Right atrium auricular region (tissue), 2 donors: ENCODE measurements around the gene KCNK3. TPM values are rescaled to one million over a fixed set of nuclear protein-coding genes. Genes with fewer than 3 reads are reported as not detected.

Experiments used
- DNase-seq: peaks from one replicate; pipeline ENCODE4 v3.0.0-alpha.2; 2019; ENCODE audit warnings: low spot score
- H3K27ac ChIP-seq, 2 donors: fragments of 200-600 bp; sonication (generic); 1 replicate in 1 of 2; 2 replicates in 1 of 2; pipeline ENCODE4 v1.5.1; 2016 to 2019
- H3K27me3 ChIP-seq, 2 donors: fragments of 200-600 bp; sonication (generic); one replicate each; pipeline versions ENCODE4 v1.5.1 to v1.6.0; 2017 to 2019
- H3K36me3 ChIP-seq: fragments of 200-600 bp; sonication (generic); one replicate; pipeline ENCODE4 v1.5.1; 2016
- H3K4me1 ChIP-seq, 2 donors: fragments of 200-600 bp; sonication (generic); one replicate each; pipeline versions ENCODE4 v1.5.1 to v1.6.0; 2017 to 2019
- H3K4me3 ChIP-seq, 2 donors: fragments of 200-600 bp; sonication (generic); 1 replicate in 1 of 2; 2 replicates in 1 of 2; pipeline ENCODE4 v1.5.1; 2017 to 2019; ENCODE audit warnings: mild to moderate bottlenecking in 1 of 2, moderate library complexity in 1 of 2
- H3K9me3 ChIP-seq, 2 donors: fragments of 200-600 bp; sonication (generic); one replicate each; pipeline ENCODE4 v1.5.1; 2019
- total RNA-seq, 2 donors: library from RNA; depleted of rRNA; stranded (reverse); fragments of >200 nt; gene quantifications; one replicate each; pipeline ENCODE4 v1.1.0, GENCODE V29; 2016
- TF ChIP-seq, protein P1 (sequence below), 2 donors: fragments of 200-600 bp; sonication (generic); IDR thresholded peaks; one replicate each; pipeline ENCODE4 v1.5.1; 2019; ENCODE audit warnings: antibody characterized with exemption in 2 of 2

The KCNK3 gene
- total RNA-seq, 2 donors from 2014 or later: 47.5 to 50.0 TPM

DNA sequence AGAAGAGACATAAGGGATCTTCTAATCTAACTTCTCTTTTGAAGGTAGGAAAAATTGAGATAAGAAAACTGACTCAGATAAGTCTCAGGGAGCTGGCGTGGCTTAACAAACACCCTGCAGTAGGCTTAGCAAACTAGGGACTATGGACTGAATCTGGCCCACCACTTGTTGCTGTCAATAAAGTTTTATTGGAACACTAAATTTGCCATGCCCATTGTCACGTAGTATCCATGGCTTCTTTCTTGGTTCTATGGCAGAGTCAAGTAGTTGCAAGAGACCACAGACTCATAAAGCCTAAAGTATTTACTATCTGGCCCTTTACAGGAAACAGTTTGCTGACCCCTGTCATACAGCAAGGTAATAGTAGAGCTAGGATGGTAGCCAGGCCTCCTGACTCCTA, 24.2 kb downstream of the KCNK3 start:
- TF ChIP-seq, protein P1, sequence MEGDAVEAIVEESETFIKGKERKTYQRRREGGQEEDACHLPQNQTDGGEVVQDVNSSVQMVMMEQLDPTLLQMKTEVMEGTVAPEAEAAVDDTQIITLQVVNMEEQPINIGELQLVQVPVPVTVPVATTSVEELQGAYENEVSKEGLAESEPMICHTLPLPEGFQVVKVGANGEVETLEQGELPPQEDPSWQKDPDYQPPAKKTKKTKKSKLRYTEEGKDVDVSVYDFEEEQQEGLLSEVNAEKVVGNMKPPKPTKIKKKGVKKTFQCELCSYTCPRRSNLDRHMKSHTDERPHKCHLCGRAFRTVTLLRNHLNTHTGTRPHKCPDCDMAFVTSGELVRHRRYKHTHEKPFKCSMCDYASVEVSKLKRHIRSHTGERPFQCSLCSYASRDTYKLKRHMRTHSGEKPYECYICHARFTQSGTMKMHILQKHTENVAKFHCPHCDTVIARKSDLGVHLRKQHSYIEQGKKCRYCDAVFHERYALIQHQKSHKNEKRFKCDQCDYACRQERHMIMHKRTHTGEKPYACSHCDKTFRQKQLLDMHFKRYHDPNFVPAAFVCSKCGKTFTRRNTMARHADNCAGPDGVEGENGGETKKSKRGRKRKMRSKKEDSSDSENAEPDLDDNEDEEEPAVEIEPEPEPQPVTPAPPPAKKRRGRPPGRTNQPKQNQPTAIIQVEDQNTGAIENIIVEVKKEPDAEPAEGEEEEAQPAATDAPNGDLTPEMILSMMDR (IDR thresholded peaks at IDR 0.05): no peak
- Histone ChIP-seq H3K27me3 (no peaks in the 10 kb centered on the region), H3K4me3 (no peak overlapping the region), H3K9me3 (no peaks in the 10 kb centered on the region), H3K27ac (peak overlapping the region; percentile 72 to 90), H3K36me3 (no peaks in the 10 kb centered on the region), H3K4me1 (peaks cover 0 to 68% of the 10 kb centered on the region in 2 donors)
- DNase-seq: no peak

DNA sequence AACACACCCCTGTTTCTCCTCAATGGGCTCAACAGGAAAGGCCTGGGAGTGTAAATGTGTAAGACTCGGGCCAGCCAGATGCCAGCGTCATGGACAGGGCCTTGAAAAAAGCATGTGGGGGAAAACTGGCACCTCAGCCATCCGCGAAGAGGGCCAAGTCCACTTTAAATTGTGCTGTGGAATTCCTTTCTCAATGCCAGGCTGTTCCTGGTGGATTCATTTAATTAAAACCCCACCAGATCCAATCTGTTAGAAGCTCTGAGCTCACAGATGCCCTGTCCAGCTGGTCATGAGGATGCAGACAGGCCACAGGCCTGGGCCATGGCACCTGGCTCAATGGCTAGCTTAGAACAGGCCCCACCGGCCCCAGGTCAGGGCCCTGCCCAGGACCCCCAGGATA, 24.8 kb downstream of the KCNK3 start:
- no peaks in the 10 kb centered on the region for H3K36me3 ChIP-seq
- TF ChIP-seq, protein P1 (IDR thresholded peaks at IDR 0.05): no peak
- peak overlapping the region; percentile 72 to 90 for H3K27ac ChIP-seq
- H3K4me1 ChIP-seq: peaks cover 0 to 64% of the 10 kb centered on the region in 2 donors
- H3K9me3 ChIP-seq: no peaks in the 10 kb centered on the region
- DNase-seq: no peak
- H3K27me3 ChIP-seq: no peaks in the 10 kb centered on the region
- no peak overlapping the region for H3K4me3 ChIP-seq

DNA sequence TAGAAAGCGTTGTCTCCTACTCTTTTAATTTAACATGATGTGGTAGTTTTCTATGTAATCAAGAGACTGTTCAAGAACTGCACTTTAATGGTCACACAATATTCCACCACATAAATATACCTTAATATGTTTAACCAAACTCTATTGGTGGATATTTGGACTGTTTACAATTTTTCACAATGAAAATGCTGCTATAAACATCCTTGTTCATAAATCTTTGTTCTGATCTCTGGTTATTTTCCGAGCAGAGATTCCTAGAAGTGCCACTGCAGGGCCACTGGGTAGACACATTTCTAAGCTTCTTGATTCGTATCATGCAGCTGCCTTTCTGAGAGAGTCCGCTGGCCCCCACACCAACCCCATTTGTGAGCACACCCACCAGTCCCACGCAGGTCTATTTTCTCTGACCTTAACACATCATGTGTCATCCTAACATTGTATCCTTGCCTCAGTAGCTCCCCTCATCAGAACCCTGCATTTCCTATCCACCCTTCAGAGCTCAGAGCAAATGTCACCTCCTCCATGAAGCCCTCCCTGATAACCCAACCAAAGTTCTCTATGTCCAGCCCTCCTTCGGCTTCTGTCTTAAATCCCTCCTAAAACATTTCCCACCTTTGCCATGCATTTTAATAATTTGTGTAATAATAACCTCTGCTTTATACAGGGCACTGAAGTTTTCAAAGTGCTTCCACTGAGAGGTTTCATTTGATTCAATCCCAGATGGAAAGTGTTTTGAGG, 26.6 kb downstream of the KCNK3 start:
- no peak overlapping the region for H3K4me3 ChIP-seq
- no peak for DNase-seq
- H3K27ac ChIP-seq: peak overlapping the region; percentile 85 to 90
- no peaks in the 10 kb centered on the region for H3K27me3 ChIP-seq
- TF ChIP-seq, protein P1 (IDR thresholded peaks at IDR 0.05): no peak
- H3K4me1 ChIP-seq: peaks cover 0 to 61% of the 10 kb centered on the region in 2 donors
- no peaks in the 10 kb centered on the region for H3K36me3 ChIP-seq
- H3K9me3 ChIP-seq: no peaks in the 10 kb centered on the region

DNA sequence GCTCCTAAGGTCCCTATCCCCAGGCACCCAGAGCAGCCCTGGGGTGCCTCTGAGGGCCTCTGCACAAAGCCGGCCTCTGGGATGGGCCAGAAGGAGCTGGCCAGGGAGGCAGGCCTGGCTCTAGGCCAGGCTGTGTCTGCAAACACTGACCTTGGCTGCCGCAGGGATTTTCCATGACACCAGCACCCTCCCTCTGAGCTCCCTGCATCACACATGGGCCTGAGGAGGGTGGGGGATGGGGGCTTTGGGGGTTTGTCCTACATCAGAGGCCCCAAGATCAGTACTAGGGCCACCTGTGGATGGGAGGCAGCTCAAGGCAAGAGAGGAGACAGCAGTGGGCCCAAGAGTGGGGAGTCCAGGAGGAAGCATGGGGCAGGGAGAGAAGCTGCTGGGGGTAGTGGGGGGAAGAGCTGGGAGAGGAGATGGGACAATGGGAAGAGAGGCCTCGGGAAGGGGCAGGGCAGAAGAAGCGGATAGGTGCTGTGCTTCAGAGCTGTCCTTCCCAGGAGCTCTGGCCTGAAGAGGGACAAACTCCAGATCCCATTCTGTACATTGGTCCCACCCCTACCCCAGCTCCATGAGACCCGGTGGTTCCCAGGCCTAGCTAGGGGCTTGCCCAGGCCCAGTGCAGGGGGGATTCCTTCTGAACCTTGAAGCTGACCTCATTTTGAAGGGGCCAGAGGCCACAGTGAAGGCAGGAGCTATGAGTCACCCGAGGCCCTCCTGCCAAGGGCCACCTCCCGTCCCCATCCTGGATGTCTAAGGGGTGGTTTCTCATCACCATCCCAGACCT, 28.0 kb downstream of the KCNK3 start:
- Histone ChIP-seq H3K4me3 (no peak overlapping the region), H3K36me3 (no peaks in the 10 kb centered on the region)

DNA sequence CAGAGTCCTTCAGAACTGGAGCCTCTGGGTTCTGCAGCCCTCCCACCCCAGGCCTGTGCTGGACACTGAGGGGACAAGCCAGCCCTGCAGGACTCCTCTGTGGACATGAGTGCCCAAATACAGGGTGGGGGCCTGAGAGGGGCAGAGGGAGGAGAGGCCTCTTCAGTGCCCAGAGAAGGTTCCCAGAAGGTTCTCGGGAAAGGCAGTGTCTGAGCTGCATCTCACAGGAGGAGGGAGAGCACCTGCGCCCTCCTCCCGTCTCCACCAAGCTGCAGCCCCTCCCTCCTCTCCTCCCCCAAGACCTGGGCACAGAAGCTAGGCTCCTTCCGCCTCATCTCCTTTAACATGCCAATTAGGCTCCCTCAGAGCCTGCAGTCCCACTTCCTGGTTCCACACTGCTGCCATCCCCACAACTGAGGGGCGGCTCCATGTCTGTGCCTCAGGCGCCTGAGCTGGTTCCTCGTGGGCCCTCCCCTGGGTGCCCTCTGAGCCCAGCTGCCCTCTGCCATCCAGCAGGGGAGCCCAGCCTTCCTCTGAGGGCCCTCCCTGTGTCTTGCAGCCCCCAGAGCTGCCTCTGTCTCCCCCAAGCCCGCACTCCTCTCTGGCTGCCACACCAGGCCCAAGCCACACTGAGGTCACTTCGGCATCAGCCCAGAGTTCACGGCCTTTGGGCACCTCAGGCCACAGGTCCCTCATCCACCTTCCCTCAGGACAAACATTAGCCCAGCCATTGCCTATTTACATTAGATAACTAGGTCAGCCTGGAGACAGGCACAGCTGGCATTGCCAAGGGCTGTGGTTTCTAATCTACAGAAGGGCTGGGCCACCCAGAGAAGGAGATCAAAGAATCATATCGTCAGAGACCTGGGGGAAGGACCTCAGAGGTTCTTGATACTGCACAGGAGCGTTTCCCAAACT, 28.9 kb downstream of the KCNK3 start:
- Histone ChIP-seq H3K4me3 (no peak overlapping the region), H3K4me1 (peaks cover 0 to 71% of the 10 kb centered on the region in 2 donors), H3K36me3 (no peaks in the 10 kb centered on the region), H3K9me3 (no peaks in the 10 kb centered on the region), H3K27ac (peak overlapping the region; percentile 85 to 90), H3K27me3 (no peaks in the 10 kb centered on the region)
- TF ChIP-seq, protein P1 (IDR thresholded peaks at IDR 0.05): no peak
- no peak for DNase-seq

More for the DNA sequence above, 28.0 kb downstream of the KCNK3 start:
- TF ChIP-seq, protein P1 (IDR thresholded peaks at IDR 0.05): no peak
- Histone ChIP-seq H3K4me1 (peaks cover 0 to 72% of the 10 kb centered on the region in 2 donors), H3K27ac (peak overlapping the region; percentile 85 to 90), H3K27me3 (no peaks in the 10 kb centered on the region), H3K9me3 (no peaks in the 10 kb centered on the region)
- DNase-seq: peak; percentile 90
